HG02759 (cell line): ENCODE measurements around the gene NKTR.
"Not testable (repeated sequence)": the region's sequence is repeated elsewhere in the genome, so short reads cannot be mapped to it uniquely, and the experiment has no call there.

Source experiments
- ATAC-seq: cut with Tn5 transposase; IDR thresholded peaks from one replicate; pipeline ENCODE4 v1.9.1; 2021; ENCODE audit warnings: mild to moderate bottlenecking, moderate library complexity; ENCODE audit not compliant: unreplicated experiment

The NKTR gene

DNA sequence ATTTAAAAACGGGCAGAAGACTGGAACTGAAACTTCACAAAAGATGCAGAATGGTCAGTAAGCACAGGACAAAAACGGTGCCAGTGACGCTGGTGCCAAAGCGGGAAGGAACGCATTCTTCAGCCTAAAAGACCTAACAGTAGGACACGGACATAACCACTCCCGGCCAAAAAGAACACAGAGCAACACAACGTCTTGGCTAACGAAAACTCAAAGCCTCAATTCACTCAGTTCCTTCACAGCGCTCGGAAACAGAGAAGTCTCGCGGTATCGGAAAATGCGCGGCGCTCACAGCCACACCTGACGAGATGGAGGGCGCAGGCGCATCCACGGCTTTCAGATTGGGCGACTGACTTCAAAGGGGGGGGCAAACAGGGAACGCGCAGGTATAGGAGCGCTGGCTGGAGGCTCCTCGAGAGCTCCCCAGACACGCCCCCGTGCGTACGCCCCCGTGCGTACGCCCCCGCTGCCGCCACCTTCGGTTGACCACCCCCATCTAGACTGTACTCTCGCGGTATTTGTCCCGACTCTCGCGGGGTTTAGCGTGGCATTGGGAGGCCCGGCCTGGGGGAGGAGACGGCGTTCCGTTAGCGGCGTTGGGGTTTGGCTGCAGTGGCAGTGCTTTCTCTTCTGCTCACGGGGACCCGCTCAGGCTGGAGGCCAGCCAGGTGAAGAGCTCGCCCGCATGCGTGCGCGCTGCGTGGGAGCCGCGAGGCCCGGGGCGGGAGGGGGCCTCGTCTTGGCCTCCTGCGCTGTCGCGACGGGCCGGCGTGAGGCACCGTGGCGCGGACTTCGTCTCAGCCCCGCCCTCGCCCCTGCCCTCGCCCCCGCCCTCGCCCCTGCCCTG lies at the start of gene NKTR:
Gene NKTR, plus strand, starts transcription at position 576 of the 847 bp plus-strand sequence. CDS start 321 bp downstream, outside the sequence.
- ATAC-seq = peak; percentile 84

DNA sequence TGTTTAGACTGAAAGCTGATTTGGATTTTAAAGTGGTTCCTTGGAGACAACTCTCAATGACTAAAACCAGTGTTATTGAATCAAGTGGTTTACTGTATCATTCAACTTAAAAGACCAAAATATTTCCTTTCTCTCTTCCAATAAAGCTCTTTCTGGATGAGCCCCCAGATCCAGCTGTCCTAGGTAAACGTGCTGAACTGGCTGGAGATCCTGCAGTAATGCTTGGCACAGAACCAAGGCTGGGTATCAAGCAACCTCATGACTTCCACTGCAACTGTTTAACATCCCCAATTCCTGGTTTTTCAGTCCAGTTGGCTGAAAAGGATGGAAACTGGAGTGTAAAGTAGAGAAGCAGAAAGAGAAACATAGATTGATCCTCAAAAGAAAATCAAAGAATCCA lies 47.7 kb upstream of the NKTR start:
- ATAC-seq = no peak

- ATAC-seq = no peak
Observed at GRCh38 chr3:42556089-42556632, 44.3 kb upstream of the NKTR start.

DNA sequence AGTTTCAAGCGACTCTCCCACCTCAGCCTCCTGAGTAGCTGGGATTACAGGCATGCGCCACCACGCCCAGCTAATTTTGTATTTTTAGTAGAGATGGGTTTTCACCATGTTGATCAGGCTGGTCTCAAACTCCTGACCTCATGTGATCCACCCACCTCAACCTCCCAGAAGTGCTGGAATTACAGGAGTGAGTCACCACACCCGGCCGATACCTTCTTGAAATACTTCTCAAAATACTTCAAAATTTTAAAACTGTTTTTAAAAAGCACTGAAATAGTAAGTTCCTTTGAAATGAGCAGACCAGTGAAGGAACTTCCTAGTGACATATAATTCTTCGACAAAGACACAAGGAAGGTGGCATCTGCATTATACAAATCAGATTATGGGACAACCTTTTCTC lies 43.7 kb upstream of the NKTR start:
- ATAC-seq = not testable (repeated sequence)

GRCh38 chr3:42557854-42558253 lies 42.6 kb upstream of the NKTR start:
- ATAC-seq = no peak

DNA sequence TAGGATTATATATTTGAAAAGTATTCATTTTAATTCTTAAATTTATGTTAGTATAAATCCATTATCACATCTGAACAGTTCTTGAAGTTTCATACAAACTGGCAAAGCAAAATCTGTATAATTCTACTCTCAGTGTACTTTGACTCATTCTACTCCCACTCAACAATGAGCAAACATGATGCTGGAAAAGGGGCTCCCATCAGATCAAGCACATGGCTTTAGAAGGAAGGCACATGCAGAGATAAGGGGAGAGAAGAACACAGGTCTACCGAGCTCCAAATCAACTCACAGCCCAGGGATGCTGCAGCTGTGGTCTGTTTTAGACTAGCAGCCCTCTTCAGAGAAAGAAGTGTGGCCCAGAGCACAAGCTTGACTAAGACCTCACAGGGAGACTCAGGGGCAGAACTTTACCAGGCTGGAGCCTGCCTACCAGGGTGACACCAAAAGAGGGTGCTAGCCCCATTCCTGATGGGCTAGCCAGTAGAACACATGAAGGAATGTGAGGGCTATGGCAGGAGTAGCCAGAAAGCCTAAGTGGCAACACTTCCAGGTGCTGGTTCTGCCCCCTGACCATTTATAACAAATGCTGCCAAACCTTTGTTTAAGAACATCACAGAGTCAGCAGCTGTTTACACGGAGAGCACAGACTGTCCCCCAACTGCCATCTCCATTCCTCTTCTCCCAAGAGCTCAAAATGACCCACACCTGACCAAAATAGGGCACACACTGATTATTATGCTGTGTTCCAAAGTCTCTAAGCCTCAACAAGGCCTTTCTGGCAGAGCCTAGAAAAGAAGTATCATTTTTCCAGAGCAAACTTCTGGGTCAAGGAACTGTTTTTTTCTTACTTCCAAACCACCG lies 38.2 kb upstream of the NKTR start:
- no peak for ATAC-seq

DNA sequence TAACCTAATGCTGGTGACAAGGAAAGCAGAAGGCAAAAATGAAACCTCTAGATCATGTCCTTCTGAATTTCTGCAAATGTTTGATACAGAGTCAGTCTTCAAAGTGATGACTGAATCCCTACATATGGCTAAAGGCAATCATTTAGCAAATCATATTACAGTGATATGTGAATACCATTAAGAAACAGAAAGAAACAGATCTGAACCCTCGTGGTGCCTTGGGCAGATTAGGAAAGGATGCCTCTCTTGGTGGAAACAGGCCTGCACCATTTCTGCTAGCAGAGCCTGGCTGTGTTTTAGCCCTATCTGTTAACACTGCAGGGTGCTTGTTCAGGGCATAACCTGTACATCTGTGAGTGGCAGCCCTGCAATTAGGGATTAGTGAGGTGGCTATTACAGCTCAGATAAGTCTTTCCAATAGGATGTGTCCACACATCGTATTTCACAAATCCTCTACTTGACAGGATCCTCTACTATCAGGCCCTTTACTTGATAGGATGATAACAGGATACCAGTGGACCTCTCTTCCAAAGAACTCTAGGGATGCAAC lies 30.8 kb upstream of the NKTR start:
- ATAC-seq = no peak

DNA sequence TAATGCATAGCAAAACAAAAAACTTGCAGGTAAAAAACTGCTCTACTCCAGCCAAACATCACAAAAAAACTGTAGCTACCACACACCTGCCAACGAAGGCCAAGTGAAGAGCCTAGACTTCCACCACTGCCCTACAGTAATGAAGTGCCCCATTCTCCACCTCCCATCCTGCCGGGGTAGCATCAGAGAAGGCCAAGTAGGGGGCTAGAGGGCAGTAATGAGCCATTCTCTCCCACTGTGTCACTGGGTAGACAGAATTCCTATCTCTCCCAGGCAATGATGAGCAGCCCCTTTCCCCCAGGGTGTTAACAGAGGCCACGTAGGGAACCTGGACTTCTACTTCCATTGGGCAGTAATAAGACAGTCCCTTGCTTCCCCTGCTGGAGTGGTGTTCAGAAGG lies 28.2 kb upstream of the NKTR start:
- ATAC-seq = no peak

DNA sequence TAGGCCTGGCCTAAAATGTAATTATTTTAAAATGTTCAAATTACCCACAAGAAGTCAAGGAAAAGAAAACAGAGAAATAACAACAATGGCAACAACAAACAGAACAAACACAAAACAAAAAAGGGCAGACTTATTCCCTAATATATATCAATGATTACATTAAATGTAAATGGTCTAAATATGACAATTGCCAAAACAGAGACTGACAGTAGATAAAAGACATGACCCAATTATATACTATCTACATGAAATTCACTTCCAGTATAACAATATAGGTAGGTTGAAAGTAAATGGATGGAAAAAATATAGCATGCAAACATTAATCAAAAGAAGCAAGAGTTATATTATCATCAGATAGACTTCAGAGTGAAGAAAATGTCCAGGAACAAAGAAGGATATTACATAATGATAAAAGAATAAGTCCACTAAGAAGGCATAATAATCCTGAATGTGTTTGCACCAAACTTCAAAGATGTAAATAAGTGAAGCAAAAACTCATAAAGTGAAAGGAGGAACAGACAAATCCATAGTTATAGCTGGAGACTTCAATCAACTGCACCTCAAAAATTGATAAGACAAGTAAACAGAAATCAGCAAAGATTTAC lies 25.2 kb upstream of the NKTR start:
- no peak for ATAC-seq

DNA sequence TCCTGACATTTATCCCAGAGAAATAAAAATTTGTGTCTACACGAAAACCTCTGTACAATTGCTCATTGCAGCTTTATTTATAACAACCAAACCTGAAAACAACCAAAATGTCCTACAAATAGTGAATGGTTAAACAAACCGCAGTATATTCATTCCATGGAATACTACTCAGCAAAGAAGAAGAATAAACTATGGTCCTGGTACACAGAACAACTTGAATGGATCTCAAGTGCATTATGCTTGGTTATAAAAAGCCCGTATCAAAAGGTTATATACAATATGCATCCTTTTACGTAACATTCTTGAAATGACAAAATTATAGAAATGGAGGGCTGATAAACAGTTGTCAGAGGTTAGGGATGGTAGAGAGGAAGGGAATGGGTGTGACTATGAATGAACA lies 22.4 kb upstream of the NKTR start:
- ATAC-seq = no peak

DNA sequence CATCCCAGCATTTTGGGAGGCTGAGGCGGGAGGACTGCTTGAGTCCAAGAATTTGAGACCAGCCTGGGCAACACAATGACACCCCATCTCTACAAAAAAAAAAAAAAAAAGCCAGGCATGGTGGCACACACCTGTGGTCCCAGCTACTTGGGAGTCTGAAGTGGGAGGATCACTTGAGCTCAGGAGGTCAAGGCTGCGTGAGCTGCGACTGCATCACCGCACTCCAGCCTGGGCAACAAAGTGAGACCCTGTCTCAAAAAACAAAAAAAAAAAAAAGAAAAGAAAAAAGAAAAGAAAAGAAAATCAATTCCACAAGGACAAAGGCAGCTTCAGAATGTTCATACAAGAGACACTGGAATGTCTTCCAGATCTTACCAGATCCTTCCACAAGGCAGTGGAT lies 21.1 kb upstream of the NKTR start:
- ATAC-seq = not testable (repeated sequence)

DNA sequence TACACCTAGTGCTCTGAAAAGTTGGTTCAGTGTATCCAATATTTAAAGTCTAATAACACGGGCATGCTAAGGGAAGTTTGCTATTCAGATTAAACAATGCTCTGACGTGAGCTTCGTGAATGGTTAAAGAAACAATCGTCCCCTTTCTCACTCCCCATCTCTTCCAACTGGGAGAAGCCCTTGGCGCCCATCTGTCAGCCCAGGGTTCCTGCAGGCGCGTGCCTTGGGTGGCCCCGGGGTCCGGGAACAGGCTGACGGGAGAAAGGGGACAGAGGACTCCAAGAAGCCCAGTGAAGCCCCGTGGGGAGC lies 19.1 kb upstream of the NKTR start:
- no peak for ATAC-seq

GRCh38 chr3:42581709-42582473 lies 18.6 kb upstream of the NKTR start, which contains the start of gene SEC22C:
Gene SEC22C (minus strand): TSS chr3:42581967. CDS start chr3:42569046, 12,921 bp downstream.
- ATAC-seq = peak; percentile 92

DNA sequence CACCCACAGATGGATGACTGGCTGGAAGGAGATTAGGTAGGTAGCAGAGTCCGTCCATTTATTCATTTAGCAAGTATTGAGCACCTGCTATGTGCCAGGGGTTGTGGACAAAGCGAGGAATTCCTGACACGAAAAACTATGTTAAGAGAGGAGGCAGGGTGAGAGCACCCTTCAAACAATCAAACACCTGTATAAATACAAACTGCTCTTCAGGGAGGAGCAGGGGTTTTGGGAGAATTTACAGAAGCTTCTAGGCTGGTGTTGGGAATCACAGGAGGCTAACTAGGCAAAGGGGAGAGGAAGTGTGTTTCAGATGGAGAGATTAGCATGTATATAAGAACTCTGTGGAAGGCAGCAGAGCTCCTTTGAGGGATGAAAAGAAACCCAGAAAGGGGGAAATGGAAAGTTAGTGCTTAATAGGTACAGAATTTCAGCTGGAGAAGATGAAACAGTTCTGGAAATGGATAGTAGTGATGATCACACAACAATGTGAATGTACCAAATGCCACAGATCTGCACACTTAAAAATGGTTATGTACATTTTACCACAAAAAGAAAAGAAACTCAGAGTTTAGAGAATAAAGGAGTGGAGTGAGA lies 17.9 kb upstream of the NKTR start:
- ATAC-seq = no peak

GRCh38 chr3:42588625-42589024 lies 11.9 kb upstream of the NKTR start:
- ATAC-seq = no peak

DNA sequence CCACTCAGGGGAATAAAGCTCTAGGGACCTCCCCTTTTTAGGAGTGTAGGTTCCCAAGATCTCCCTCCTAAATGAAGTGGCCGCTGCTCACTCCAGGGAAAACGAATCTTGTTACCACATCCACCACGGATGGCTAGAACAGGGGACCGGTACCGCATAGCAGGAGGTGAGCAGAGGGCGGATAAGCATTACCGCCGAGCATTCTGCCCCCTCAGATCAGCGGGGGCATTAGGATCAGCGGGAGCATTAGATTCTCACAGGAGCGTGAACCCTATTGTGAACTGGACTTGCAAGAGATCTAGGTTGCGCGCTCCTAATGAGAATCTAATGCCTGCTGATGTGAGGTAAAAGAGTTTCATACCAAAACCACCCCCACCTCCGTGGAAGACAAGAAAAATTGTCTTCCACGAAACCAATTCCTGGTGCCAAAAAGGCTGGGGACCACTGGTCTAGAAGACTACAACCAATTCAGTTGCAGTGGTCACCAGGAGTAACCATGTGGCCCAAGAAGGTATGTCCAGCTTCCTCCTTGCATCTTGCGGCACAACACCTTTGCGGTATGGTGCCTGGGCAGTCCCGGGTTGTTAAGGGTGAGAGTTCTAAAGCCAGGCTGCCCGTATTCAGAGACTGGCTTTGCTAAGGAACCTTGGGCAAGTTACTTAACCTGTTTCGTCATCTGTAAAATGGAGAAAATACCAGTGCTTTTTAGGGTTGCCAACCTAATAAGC lies 10.9 kb upstream of the NKTR start:
- no peak for ATAC-seq

DNA sequence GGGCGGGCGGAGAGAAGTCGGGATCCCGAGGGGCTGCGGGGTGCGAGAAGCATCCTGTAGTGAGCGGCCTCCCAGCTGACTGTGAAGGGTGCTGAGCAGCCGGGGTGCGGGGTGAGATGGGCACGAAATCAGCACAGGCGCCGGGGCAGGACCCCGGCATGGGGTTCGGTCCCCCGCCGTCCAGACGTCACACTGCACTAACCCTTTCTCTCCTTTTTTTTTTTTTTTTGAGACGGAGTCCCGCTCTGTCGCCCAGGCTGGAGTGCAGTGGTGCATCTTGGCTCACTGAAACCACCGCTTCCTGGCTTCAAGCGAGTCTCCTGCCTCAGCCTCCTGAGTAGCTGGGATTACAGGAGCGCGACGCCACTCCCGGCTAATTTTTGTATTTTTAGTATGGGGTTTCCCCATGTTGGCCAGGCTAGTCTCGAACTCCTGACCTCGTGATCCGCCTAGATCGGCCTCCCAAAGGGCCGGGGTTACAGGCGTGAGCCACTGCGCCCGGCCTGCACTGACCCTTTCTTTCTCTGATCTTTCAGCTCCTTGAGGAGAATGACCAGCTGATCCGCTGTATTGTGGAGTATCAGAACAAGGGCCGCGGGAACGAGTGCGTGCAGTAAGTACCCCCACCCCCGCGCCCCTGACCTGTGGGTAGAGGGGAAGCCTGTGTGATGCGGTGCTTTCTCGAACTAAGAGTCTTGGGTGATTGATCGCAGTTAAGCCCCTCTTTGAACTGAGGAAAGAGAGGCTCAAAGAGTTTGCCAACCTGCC lies 9.3 kb upstream of the NKTR start:
- ATAC-seq = no peak

- no peak for ATAC-seq
Observed at GRCh38 chr3:42591811-42592210, 8.7 kb upstream of the NKTR start.
